GM19043 (cell line): ENCODE data around the gene BRIP1.

Source experiments
- ATAC-seq: cut with Tn5 transposase; IDR thresholded peaks from one replicate; pipeline ENCODE4 v1.9.1; 2021; ENCODE audit warnings: low read depth; ENCODE audit not compliant: unreplicated experiment

Gene BRIP1

GRCh38 chr17:61642768-61643167 lies 220.6 kb downstream of the BRIP1 start:
- ATAC-seq = no peak

GRCh38 chr17:61641715-61642114 lies 221.6 kb downstream of the BRIP1 start:
- no peak for ATAC-seq

GRCh38 chr17:61641084-61641483 lies 222.2 kb downstream of the BRIP1 start:
- ATAC-seq = no peak

GRCh38 chr17:61639818-61640217 lies 223.5 kb downstream of the BRIP1 start:
- ATAC-seq = no peak

- ATAC-seq = no peak
Observed at GRCh38 chr17:61638087-61638486, 225.2 kb downstream of the BRIP1 start.

- no peak for ATAC-seq
Observed at GRCh38 chr17:61635913-61636432, 227.4 kb downstream of the BRIP1 start.

- no peak for ATAC-seq
Observed at GRCh38 chr17:61634942-61635538, 228.3 kb downstream of the BRIP1 start.

- no peak for ATAC-seq
Observed at GRCh38 chr17:61634011-61634539, 229.3 kb downstream of the BRIP1 start.

GRCh38 chr17:61632826-61633225 lies 230.5 kb downstream of the BRIP1 start:
- ATAC-seq = no peak

GRCh38 chr17:61631800-61632199 lies 231.5 kb downstream of the BRIP1 start:
- ATAC-seq = no peak
